ENCODE measurements around the gene PCMT1. TPM values are rescaled to one million over a fixed set of nuclear protein-coding genes. Genes with fewer than 3 reads are reported as not detected.

PCMT1 gene
- total and polyA plus RNA-seq, 2 of the 8 experiments (the other 6 are each of a cell fraction or from before 2014, with no cell fraction given) = 84.3 to 91.3 TPM

DNA sequence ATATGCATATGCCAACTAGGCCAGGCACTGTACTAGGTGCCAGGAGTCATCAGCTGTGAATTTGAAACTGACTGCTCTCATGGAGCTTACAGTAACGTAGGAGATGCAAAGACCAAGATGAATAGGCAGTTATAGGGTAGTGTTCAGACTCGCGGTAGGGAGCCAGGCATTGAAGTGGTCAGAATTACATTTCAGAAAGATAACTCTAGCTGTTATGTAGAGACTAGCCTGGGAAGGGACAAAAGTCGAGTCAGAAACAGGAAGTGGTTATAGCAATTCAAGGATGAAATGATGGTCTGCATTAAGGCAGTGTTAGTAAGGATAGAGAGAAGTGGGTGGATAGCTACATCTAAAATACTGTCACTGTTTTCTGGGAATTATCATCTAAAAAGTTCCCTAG, 56.6 kb downstream of the PCMT1 start (continued):
- TF ChIP-seq SP4 (IDR thresholded peaks at IDR 0.05; ENCODE audit: low read length) = no peak

Measured in H1 (cell line).